GM12878 (cell line): ENCODE measurements around the gene E2F2. TPM values are rescaled to one million over a fixed set of nuclear protein-coding genes. Genes with fewer than 3 reads are reported as not detected.

ENCODE experiments used
- ATAC-seq: fragments of 200-7000 bp; cut with Tn5 transposase; 3 replicates; pipeline ENCODE4 v1.9.1; 2020; ENCODE audit warnings: mild to moderate bottlenecking, moderate library complexity
- BruUV-seq: library from RNA; stranded (reverse); fragments of 400-500 nt; replicated peaks from 2 replicates; lab custom pipeline; 2021; lab: Mats Ljungman, UMichigan
- CTCF ChIA-PET: fragments of 300-600 bp; sonication (Branson Sonifier 250); formaldehyde crosslinking; extraction: SDS; loops from one replicate; lab custom pipeline; 2021; ENCODE audit warnings: inconsistent platforms; lab: Yijun Ruan, JAX
- POLR2A ChIA-PET: fragments of 350-600 bp; formaldehyde crosslinking; extraction: SDS; loops from one replicate; lab custom pipeline; 2021; ENCODE audit warnings: inconsistent platforms; lab: Charles Lee
- RAD21 ChIA-PET: fragments of 300-600 bp; sonication (Branson Sonifier 250); formaldehyde crosslinking; loops from one replicate; lab custom pipeline; 2023; ENCODE audit warnings: antibody characterized with exemption; ENCODE audit not compliant: unreplicated experiment; lab: Charles Lee
- SMC1A ChIA-PET: fragments of 300-600 bp; sonication (Branson Sonifier 250); formaldehyde crosslinking; loops from one replicate; lab custom pipeline; 2023; ENCODE audit not compliant: unreplicated experiment, uncharacterized antibody; lab: Charles Lee
- DNase-seq: peaks from one replicate; pipeline ENCODE4 v3.0.0-alpha.2; 2011; ENCODE audit warnings: low read depth, low spot score
- FAIRE-seq: peaks from 3 replicates; lab custom pipeline; 2011; peaks lifted over from hg19 to GRCh38; lab: Jason Lieb, UNC
- H2AFZ ChIP-seq: 2 replicates; pipeline ENCODE4 v1.6.0; 2011; ENCODE audit warnings: low read depth, low read length, control low read depth; ENCODE audit not compliant: control insufficient read depth
- H3K27ac ChIP-seq: 2 replicates; pipeline ENCODE4 v1.5.1; 2011; ENCODE audit warnings: control low read depth; ENCODE audit not compliant: control insufficient read depth, insufficient read depth
- H3K27me3 ChIP-seq, 2 experiments: replicated peaks in 1 of 2; 2 replicates each; pipeline versions ENCODE4 v1.6.0 to v1.6.1; 2011; ENCODE audit warnings: low read length in 1 of 2; ENCODE audit not compliant: control insufficient read depth in 2 of 2, insufficient read depth in 2 of 2
- H3K36me3 ChIP-seq, 2 experiments: 2 replicates each; pipeline ENCODE4 v1.5.1; 2011; ENCODE audit warnings: low read length in 1 of 2; ENCODE audit not compliant: control insufficient read depth in 2 of 2, insufficient read depth in 2 of 2
- H3K4me1 ChIP-seq: 2 replicates; pipeline ENCODE4 v1.6.1; 2011; ENCODE audit warnings: mild to moderate bottlenecking, low read length, moderate library complexity, mixed read lengths; ENCODE audit not compliant: control insufficient read depth, insufficient read depth
- H3K4me2 ChIP-seq: 2 replicates; pipeline ENCODE4 v1.6.0; 2011; ENCODE audit warnings: control low read depth; ENCODE audit not compliant: control insufficient read depth, insufficient read depth
- H3K4me3 ChIP-seq: fragments of 200-600 bp; sonication (generic); 2 replicates; pipeline ENCODE4 v1.5.1; 2016
- H3K79me2 ChIP-seq: 2 replicates; pipeline ENCODE4 v1.6.0; 2011; ENCODE audit warnings: low read length; ENCODE audit not compliant: control insufficient read depth, insufficient read depth
- H3K9ac ChIP-seq: 2 replicates; pipeline ENCODE4 v1.8.0; 2011; ENCODE audit warnings: low read length, control low read depth, mixed read lengths; ENCODE audit not compliant: control insufficient read depth, insufficient read depth
- H3K9me3 ChIP-seq: replicated peaks from 3 replicates; pipeline ENCODE4 v1.5.1; 2011; ENCODE audit warnings: mild to moderate bottlenecking, low read length; ENCODE audit not compliant: control insufficient read depth, insufficient read depth
- H4K20me1 ChIP-seq: 2 replicates; pipeline ENCODE4 v1.6.0; 2011; ENCODE audit not compliant: control insufficient read depth, insufficient read depth
- BCL11A ChIP-seq: IDR thresholded peaks from 2 replicates; pipeline ENCODE4 v1.6.1; 2011; ENCODE audit warnings: low read depth, low read length
- BMI1 ChIP-seq: fragments of 450-650 bp; IDR thresholded peaks from 2 replicates; pipeline ENCODE4 v1.6.1; 2016; ENCODE audit warnings: mild to moderate bottlenecking, moderate library complexity, borderline replicate concordance
- CBFB ChIP-seq: IDR thresholded peaks from 2 replicates; pipeline ENCODE4 v1.6.1; 2016; ENCODE audit warnings: antibody characterized with exemption, low read depth
- CEBPB ChIP-seq, 2 experiments: fragments of 150-350 bp in 1 of 2; IDR thresholded peaks; 2 replicates each; pipeline ENCODE4 v1.6.1; 2012 to 2014; ENCODE audit warnings: low read depth in 2 of 2, low read length in 2 of 2, borderline replicate concordance in 1 of 2, inconsistent platforms in 1 of 2
- CHD1 ChIP-seq: IDR thresholded peaks from 2 replicates; pipeline ENCODE4 v1.6.1; 2012; ENCODE audit warnings: low read depth, low read length, improper control_type of control experiment
- CHD2 ChIP-seq: IDR thresholded peaks from 2 replicates; pipeline ENCODE4 v1.6.1; 2011; ENCODE audit warnings: low read depth, low read length, improper control_type of control experiment, borderline replicate concordance
- E2F4 ChIP-seq: IDR thresholded peaks from 2 replicates; pipeline ENCODE4 v1.6.1; 2012; ENCODE audit warnings: low read depth, low read length, improper control_type of control experiment
- EZH2 ChIP-seq: IDR thresholded peaks from 2 replicates; pipeline ENCODE4 v1.6.1; 2012; ENCODE audit warnings: low read depth, mild to moderate bottlenecking, control low read depth, inconsistent platforms, low read length, borderline replicate concordance; ENCODE audit not compliant: control insufficient read depth
- NBN ChIP-seq: fragments of 450-650 bp; IDR thresholded peaks from 2 replicates; pipeline ENCODE4 v1.6.1; 2016
- NR2C2 ChIP-seq: IDR thresholded peaks from 2 replicates; pipeline ENCODE4 v1.6.1; 2011; ENCODE audit warnings: borderline replicate concordance, low read depth; ENCODE audit not compliant: control insufficient read depth, insufficient read length
- TARDBP ChIP-seq: IDR thresholded peaks from 2 replicates; pipeline ENCODE4 v1.6.1; 2016; ENCODE audit warnings: borderline replicate concordance
- WGBS: methylation state at CpG from one replicate; pipeline ENCODE4 v1.1.6; 2016; ENCODE audit warnings: low lambda C conversion rate; ENCODE audit not compliant: insufficient replicate concordance, insufficient coverage; ENCODE audit errors: missing lambda C conversion rate; 5-methylcytosine and 5-hydroxymethylcytosine counted together
- in situ Hi-C: fragments of 300-500 bp; cut with MboI; formaldehyde crosslinking; loops from 9 replicates; pipeline ENCODE4 v1.14.3; 2018; ENCODE audit warnings: mixed read lengths
- intact Hi-C: fragments of 100-400 bp; cut with micrococcal nuclease; formaldehyde crosslinking; loops from one replicate; pipeline ENCODE4 v1.14.2; 2022; ENCODE audit not compliant: unreplicated experiment
- polyA plus RNA-seq, 11 experiments: library from polyadenylated mRNA; depleted of rRNA in 4 of 11; unstranded in 6 of 11; stranded (reverse) in 5 of 11; fragments of >200 nt; fragmentation: Nextera tagmentation in 4 of 11; fragmentation: Illumina TruSeq in 1 of 11; extraction: Ambion mirVana in 4 of 11; extraction: Trizol in 1 of 11; gene quantifications; 1 replicate in 1 of 11; 2 replicates in 10 of 11; pipeline versions ENCODE4 v1.2.1 to v1.2.3, GENCODE V29; 2011 to 2016; ENCODE audit warnings: inconsistent platforms in 2 of 11, missing spikeins in 2 of 11, low read depth in 1 of 11
- total RNA-seq, 4 experiments: library from RNA; depleted of rRNA in 3 of 4; stranded (reverse); fragments of >200 nt in 3 of 4; fragmentation: Illumina TruSeq in 1 of 4; extraction: Trizol in 1 of 4; gene quantifications; 2 replicates each; pipeline versions ENCODE4 v1.2.1 to v1.2.3, GENCODE V29; 2013 to 2021

Gene E2F2
- total and polyA plus RNA-seq, 10 of the 15 experiments (the other 5 are each of a cell fraction or from before 2014, with no cell fraction given): 3.8 to 27.2 (median 14.6) TPM

GRCh38 chr1:23571465-23571864, 40.4 kb upstream of the E2F2 start:
- Histone ChIP-seq H3K36me3 (no peaks in the 10 kb centered on the region), H3K4me3 (no peak overlapping the region), H3K79me2 (no peaks in the 10 kb centered on the region), H3K27me3 (no peaks in the 10 kb centered on the region), H3K27ac (no peak overlapping the region), H2AFZ (no peak overlapping the region), H3K4me1 (peaks cover 44% of the 10 kb centered on the region), H3K9me3 (no peaks in the 10 kb centered on the region), H3K4me2 (no peak overlapping the region), H4K20me1 (no peaks in the 10 kb centered on the region), H3K9ac (no peak overlapping the region)
- no peak for ATAC-seq
- no peak for FAIRE-seq
- ChIA-PET SMC1A (interaction anchor here (0.7 to 16.8 kb wide), 5 partner anchors 14 to 66 kb away, joined by 3 to 419 read pairs (median 7); partner anchors contain the start of gene ID3), CTCF (interaction anchor here (0.6 to 8.6 kb wide), 7 partner anchors 8 to 63 kb away, joined by 3 to 112 read pairs (median 6); partner anchors contain the start of gene ID3), RAD21 (interaction anchor here (0.8 to 1.7 kb wide), 2 partner anchors 14 to 65 kb away, joined by 3 to 7 read pairs; no protein-coding TSS in a partner anchor), POLR2A (interaction anchor here (1.0 to 14.7 kb wide), 4 partner anchors 11 to 20 kb away, joined by 3 to 271 read pairs (median 96); partner anchors contain the start of gene ID3)
- 67% methylated on average over 3 of the region's 3 CpGs for WGBS
- BruUV-seq: no TSS peak
- no peak for DNase-seq
- in situ Hi-C loops: no loop called here
- TF ChIP-seq CHD2 (no peak), TARDBP (no peak)
- intact Hi-C loops: no loop called here

GRCh38 chr1:23570001-23570691, 39.1 kb upstream of the E2F2 start:
- ChIA-PET RAD21 (interaction anchor here (1.3 to 1.8 kb wide), 2 partner anchors 10 to 22 kb away, joined by 4 read pairs; partner anchors contain the start of gene ID3), POLR2A (interaction anchor here (0.6 to 14.7 kb wide), 4 partner anchors 10 to 226 kb away, joined by 3 to 271 read pairs (median 96); partner anchors contain the start of genes HNRNPR and ID3), SMC1A (interaction anchor here (0.7 to 16.8 kb wide), 6 partner anchors 13 to 65 kb away, joined by 3 to 419 read pairs (median 6); partner anchors contain the start of gene ID3), CTCF (interaction anchor here (0.9 to 8.6 kb wide), 5 partner anchors 15 to 67 kb away, joined by 3 to 112 read pairs (median 10); partner anchors contain the start of gene ID3)
- Histone ChIP-seq H2AFZ (no peak overlapping the region), H3K27ac (no peak overlapping the region), H3K9me3 (no peaks in the 10 kb centered on the region), H3K9ac (no peak overlapping the region), H3K27me3 (no peaks in the 10 kb centered on the region), H4K20me1 (no peaks in the 10 kb centered on the region), H3K79me2 (no peaks in the 10 kb centered on the region), H3K4me1 (peaks cover 31% of the 10 kb centered on the region), H3K4me3 (no peak overlapping the region), H3K36me3 (no peaks in the 10 kb centered on the region), H3K4me2 (no peak overlapping the region)
- 71% methylated on average over 4 of the region's 4 CpGs for WGBS
- in situ Hi-C loops: no loop called here
- FAIRE-seq (no peak), DNase-seq (no peak), ATAC-seq (no peak)
- intact Hi-C loops: no loop called here
- BruUV-seq: no TSS peak
- TF ChIP-seq E2F4 (no peak), CBFB (no peak), NBN (no peak), NR2C2 (no peak), BMI1 (no peak), CEBPB (IDR thresholded peaks at IDR 0.05; ENCODE audit: borderline replicate concordance in 1 of 2, low read depth in 2 of 2, low read length in 2 of 2) (no peak), BCL11A (no peak), CHD1 (no peak), EZH2 (no peak)
